GM18873 (cell line): Measurements from ENCODE around the gene WDR18.

Experiments
- ATAC-seq: cut with Tn5 transposase; IDR thresholded peaks from one replicate; pipeline ENCODE4 v1.9.1; 2021; ENCODE audit warnings: mild to moderate bottlenecking, moderate library complexity, moderate number of reproducible peaks; ENCODE audit not compliant: unreplicated experiment, low FRiP score

Gene WDR18, protein sequence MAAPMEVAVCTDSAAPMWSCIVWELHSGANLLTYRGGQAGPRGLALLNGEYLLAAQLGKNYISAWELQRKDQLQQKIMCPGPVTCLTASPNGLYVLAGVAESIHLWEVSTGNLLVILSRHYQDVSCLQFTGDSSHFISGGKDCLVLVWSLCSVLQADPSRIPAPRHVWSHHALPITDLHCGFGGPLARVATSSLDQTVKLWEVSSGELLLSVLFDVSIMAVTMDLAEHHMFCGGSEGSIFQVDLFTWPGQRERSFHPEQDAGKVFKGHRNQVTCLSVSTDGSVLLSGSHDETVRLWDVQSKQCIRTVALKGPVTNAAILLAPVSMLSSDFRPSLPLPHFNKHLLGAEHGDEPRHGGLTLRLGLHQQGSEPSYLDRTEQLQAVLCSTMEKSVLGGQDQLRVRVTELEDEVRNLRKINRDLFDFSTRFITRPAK

DNA sequence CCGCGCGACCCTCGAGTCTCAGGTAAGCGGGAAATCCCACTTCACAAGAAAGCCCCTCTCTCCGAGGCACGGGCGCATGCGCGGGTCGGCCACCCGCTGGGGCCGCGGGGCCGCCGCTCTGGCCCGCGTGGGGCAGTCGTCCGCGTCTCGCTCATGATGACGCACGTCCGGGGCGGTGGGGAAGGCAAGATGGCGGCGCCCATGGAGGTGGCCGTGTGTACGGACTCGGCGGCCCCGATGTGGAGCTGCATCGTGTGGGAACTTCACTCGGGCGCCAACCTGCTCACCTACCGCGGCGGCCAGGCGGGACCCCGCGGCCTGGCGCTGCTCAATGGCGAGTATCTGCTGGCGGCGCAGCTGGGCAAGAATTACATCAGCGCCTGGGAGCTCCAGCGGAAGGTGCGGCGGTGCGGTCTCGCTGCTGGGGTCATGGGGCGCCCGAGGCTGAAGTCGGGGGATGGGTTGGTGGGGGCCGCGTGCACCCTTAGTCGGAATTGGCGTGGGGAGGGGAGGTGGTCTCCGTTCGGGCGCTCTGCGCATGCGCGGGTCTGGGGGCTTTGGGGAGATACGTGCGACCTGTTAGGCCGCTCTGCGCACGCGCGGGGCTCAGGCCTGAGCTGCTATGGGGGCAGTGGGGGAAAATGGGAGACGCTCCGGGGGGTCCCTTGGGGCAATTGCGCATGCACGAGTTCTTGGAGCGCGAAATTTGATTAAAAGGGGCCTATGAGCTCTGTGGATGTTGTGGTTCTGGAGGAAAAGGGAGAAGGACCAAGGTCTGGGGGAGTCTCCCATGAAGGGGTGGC lies at the start of gene WDR18:
Gene WDR18, plus strand, starts transcription at position 181 of the 803 bp plus-strand sequence. Its CDS starts 9 bp downstream, at position 190.
- ATAC-seq = no peak

DNA sequence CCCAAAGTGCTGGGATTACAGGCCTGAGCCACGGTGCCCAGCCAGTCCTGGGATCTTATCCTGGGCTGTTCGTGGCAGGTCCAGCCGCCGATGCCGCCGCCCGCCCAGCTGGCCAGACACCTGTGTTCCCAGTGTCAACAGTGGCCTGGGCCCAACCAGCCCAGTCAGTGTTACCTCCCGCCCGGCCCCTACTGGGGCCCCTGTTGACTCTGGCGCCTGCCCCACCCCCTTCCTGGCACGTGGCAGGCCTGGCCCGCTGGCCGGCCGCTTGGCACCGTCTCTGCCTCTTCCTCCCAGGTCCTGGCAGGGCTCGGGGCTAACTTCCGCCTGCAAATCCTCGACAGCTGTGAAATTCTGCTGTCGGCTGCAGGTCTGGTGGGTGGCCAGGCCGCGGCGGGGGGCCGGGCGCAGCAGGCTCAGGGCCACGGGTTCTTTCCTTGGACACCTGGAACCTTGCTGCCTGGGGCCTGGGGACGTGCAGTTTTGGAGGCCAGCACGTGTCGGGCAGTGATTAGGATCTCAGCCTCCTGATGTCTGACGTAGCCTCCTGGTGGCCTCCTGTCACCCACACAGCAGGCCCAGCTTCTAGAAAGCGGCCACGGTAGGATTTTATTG lies 49.2 kb upstream of the WDR18 start:
- no peak for ATAC-seq

DNA sequence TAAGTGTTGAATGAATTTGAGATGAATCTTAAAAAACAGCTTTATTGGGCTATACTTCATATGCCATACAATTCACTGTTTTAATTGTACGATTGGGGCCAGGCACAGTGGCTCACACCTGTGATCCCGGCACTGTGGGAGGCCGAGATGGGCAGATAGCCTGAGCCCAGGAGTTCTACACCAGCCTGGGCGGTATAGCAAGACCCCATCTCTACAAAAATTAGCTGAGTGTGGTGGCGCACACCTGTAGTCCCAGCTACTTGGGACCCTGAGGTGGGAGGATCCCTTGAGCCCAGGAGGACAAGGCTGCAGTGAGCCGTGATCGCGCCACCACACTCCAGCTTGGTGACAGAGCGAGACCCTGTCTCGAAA lies 48.0 kb upstream of the WDR18 start:
- ATAC-seq = no peak

DNA sequence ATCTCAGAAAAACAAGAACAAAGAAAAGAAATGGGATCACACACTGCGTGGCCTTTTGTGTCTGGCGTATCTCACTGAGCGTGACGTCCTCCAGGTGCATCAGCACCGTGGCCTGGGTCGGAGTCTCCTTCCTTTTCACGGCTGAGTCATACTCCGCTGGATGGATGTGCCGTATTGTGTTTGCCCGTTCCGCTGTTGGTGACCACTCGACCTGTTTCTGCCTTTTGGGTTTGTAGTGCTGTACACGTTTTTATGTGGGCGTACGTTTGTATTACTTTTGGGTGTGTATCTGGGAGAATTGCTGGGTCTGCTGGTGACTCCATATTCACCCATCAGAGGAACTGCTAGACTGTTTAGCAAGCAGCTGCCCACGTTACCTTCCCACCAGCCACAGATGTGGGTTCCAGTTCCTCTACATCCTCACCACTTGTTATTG lies 46.9 kb upstream of the WDR18 start:
- no peak for ATAC-seq

DNA sequence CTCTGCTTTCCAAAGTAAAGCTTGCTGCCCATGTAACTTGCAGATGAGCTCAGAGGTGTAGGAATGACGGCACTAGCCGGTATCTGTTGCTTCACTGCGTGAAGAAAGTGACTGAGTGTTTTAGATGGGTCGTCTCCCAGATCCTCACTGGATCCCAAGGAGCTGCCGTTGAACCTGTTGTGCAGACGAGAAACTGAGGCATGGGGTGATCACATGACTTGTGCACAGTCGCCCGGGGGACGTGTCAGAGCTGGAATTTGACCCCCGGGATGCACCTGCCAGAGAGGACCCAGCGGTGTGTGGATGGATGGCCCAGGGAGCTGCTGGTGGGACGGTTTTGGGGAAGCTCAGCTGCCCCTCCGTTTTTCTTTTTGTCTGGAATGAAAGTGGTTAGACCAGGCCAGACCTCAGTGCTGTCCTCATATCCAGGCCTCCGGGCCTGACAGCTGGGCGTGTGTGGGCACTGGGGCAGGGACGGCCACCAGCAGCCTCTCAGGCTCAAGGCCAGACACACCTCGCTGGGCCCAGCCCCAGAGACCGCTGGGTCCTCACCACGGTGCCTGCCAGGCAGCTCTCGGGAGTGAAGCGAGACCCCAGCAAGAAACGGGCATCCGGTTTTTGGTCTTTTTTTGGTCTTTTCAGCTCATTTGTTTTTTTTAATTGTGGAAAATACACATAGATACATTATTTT lies 45.8 kb upstream of the WDR18 start:
- no peak for ATAC-seq

DNA sequence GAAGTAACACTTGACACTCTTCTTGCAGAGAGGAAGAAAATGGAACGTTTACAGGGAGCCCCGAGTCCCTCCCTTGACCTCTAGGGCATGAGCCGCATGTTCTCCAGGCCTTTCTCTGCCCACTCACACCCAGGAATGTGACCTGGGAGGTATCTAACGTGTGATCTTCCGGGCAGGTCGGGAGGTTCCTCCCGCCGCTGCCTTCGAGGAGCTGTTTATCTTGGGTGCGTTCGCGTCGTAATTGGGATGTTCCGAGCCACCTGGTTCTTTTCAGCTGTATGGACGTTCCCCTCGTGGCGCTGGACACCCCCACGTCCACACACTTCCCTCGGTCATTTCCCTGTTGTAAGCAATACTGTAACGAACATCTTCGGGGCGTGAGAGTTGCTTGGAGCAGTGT lies 44.7 kb upstream of the WDR18 start:
- no peak for ATAC-seq

DNA sequence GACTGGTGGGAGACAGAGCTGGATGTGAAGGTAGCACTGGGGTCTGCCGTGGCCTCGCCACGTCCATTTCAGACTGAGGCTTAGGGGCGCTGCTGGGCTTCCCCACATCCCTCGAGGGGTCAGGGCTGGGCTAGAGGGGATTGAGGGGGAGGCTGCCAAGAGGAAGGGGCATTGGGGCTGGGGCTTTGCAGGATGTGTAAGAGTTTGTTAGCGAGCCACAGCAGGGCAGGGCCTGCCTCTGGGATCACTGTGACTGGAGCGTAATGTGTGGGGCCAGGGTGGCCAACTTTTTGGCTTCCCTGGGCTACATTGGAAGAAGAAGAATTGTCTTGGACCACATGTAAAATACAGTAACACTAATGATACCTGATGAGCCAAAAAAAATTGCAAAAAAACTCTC lies 44.2 kb upstream of the WDR18 start:
- ATAC-seq = no peak

DNA sequence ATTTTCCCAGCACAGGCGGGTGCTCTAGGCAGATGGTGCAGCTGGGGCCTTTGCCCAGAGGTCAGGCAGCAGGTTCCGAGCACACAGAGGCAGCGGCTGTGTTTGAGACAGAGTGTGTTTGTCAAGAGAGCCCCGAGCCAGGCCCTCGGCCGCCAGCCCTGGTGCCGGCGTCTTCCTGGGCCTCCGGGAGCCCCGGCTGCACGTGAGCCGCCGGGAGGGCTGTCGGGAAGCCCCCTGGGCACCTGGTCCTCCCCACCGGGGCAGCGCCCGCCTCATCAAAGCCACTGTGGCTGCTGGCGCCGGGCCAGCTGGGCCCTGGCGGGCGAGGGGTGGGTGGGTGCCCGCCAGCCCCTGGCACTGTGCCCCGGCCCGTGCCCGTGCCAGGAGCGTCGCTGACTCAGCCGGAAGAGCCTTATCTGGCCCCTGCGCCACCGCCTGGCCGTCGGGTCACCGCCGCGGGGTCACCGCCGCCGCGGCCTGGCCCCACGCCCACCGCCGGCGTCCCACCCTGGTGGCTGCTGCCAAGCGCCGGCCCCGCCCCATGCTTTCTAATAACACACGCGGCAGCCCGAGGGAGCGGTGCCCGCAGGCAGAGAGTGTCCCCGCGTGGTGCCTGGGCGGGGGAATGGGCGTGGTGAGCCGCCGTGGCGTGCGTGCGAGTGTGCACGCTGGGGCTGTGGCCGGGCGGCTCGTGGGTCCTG lies 43.4 kb upstream of the WDR18 start:
- no peak for ATAC-seq

DNA sequence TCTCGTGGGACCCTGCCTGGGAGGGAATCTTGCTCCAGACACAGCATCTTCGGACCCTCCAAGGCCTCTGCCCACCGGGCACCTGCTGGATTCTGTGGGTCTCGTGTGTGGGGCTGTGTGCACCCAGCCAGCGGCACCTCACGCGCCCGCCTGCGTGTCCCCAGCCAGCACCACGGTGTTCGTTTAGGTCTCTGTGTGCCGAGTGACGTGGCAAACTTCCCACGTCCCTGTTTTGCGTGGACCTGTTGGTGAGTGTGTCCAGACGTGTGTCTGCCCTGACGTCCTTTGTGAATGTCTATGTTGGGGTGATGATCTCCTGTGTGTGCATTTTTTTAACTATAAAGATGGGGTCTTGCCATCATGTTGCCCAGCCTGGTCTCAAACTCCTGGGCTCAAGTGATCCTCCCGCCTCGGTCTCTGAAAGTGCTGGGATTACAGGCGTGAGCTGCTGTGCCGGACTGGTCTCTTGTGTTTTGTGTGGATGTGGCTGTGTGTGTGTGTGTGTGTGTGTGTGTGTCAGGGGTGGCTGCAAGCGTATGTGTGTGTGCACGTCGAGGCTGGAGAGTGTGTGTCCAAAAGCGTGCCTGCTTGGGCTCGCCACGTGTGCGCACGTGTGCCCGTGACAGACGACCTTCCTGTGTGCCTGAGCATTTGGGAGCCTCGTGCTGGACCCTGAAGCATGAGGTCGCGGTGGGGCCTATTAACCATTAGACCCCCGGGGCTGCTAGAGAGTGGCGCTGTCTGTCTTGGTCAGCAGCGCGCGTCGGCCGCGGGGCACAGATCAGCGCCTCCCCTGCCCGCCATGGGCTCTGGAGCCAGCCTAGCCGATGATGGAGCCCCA lies 42.6 kb upstream of the WDR18 start:
- ATAC-seq = no peak

DNA sequence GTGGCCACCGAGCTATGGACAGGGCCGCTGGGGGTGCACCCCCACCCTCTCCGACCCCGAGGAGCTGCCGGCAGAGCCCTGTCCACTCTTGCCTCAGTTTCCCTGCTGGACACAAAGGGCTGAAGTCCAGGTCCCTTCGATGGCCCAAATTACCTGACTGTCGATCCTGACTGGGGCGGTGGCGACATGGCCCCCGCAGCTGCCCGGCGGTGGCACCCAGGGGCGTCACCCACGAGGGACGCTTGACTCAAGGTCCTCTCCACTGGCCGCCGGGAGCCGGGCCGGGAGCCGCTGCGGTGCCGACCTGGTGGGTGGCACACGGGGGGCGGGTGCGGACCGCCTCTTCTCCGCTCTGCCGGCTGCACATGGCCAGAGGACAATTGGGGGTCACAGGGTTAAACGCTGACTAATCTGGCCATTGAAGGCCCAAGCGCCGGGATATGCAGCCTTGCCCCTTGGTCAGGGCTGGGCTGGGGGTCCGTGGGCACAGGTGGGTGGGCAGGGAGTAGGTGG lies 42.0 kb upstream of the WDR18 start:
- no peak for ATAC-seq

DNA sequence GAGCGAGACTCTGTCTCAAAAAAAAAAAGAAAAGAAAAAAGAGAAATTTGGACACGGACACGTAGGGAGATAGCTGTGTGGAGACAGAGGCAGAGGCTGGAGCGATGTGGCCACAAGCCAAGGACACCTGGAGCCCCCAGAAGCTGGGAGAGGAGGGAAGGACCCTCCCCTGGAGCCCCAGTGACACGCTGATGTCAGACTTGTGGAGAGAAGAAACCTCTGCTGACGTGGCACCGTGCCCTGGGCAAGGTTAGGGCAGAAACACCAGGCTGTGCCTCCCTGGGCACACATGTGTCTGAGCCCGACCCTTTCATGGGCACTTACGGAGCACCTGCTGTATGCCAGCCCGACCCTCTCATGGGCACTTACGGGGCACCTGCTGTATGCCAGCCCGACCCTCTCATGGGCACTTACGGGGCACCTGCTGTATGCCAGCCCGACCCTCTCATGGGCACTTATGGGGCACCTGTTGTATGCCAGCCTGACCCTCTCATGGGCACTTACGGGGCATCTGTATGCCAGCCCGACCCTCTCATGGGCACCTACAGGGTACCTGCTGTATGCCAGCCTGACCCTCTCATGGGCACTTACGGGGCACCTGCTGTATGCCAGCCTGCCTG lies 40.5 kb upstream of the WDR18 start:
- ATAC-seq = no peak

DNA sequence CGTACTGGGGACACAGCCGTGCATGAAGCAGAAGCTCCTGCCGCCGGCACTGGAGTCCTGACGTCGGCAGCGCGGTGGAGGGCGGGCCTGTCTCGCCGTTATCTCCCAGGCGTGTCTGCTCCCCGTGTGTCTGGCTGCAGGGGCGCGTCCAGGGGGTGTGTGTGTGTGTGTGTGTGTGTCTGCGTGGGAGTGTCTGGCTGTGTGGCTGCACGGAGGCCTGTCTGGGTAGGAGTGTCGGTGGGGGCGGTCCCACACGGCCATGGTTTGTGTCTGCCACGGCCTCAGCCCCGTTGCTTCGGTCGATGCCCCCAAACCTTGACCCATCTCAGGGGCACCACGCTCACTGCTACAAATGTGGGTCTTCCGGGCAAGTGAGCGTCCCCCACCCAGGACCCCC lies 40.0 kb upstream of the WDR18 start:
- no peak for ATAC-seq

DNA sequence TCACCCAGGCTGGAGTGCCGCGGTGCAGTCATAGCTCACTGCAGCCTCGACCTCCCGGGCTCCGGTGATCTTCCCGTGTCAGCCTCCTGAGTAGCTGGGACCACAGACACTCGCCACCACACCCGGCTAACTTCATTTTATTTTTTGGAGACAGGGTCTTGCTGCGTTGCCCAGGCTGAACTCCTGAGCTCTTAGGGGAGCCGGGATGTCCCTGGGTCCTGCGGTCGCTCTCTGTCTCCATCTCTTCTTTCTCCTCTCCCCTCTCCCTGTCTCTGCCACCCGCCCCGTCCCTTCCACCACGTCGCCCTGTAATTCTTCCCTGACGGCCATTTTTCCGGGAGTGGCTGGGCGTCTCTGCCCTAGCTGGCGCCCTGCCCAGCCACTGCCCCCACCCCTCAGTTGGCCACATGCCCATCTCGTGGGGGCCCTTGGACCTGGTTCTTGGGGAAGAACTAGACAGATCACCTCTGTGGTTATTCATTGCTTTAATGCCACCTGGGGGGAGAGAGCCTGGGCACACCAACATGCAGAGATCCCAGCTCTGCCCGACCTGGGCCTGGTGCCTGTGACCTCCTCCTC lies 39.4 kb upstream of the WDR18 start:
- no peak for ATAC-seq

DNA sequence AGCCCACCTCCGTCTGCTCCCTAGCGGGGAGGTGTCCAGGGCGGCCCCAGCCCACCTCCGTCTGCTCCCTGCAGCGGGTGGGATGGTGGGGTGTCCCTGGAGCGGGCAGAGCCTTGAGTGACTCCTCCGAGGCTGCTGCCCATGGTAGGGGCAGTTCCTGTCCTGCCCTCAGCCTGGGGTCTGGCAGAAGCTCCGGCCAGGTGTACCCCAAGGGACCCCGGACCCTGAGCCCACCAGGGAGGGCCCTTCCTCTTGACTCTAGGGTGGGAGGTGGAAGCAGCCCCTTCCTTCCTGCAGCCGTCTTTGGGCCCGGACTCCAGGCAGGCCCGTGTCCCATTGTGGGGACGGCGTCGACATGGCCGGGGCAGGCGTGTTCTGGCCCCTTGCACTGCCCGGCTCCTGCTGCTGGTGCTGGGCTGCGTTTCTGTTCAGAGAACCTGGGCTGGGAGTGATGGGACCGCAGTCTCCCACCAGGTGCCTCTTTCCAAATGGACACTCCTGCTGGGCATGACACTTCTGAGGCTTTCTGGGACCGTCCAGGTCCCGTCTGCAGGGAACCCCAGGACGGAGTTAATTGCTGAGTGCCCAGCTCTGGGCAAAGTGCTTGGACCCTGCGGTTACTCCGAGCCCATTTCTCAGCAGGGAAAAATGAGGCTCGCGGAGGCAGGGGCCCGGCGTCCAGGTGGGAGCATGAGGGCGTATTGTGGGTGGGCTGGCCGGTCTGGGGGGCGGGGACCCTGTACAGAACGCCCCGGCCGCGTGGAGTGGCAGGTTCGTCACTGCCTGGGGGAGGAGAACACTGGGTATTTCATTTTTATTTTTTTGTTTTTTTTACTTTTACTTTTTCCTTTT lies 38.5 kb upstream of the WDR18 start:
- ATAC-seq = no peak

DNA sequence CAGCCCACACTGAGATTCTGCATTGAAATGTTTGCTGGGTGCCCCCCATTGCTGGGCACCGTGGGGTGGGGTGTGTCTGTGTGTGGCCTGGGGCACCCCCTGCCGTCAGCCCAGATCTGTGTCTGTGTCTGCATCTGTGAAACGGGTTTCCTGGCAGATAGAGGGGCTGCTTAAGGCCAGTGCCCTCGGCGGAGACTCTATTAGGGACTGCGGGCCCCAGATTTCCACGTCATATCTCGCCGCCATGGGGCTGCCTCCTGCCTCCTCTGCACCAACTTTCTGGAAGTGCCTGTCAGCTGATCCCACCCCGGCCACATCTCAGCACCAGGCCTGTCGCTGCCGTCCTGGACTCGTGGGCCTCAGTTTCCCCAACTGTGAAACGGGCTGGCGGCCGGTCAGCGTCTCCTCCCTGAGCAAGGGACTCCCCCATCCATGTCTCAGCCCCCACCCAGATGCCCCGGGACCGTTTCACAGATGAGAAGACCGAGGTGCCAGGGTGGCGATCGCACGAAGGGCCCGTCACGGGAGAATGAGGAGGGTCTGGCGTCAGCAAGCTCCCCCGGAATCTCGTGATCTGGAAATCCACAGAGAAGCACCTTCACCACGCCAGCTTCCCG lies 36.9 kb upstream of the WDR18 start:
- no peak for ATAC-seq

DNA sequence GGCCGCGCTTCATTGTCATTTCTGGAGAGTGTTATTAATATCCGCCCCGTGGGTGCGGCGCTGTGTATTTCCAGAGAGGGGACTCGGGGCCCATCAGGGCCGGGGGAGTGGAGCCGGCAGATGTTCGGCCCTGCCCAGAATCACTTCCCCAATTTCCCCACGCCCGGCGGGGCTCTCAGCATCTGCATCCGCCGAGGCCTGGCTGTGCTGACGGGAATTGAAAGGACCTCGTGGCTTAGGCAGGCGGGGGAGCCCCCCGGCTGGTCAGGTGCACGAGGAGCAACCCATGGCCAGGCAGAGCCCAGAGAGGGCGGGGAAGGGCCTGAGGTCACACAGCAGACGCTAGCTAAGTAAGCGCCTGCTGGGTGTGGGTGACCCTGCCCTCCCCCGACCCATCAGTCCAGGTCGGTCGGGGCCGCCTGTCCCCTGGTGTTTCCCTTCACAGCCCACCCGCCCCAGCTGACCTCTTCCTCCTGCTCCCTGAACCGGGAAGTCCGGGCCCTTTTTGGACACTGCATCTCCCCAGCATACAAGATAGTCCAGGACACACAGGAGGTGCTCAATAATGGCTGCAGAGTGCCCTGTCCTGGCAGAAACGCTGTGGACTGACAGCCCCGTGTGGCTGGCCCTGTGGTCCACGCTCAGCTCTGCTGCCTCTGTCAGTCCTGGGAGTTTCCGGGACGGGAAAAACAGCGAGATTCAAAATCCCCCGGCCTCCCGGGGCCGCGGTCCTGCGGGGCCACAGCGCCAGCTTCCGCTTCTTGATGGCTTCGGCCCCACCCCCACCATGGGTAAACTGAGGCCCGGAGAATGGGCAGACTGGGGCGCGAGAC lies 36.2 kb upstream of the WDR18 start:
- peak; percentile 52 for ATAC-seq
